BJ (cell line): ENCODE results near the gene COL9A3. TPM values are rescaled to one million over a fixed set of nuclear protein-coding genes. Genes with fewer than 3 reads are reported as not detected.

Experiments
- CTCF ChIA-PET: fragments of 350-600 bp; formaldehyde crosslinking; extraction: SDS; loops from one replicate; lab custom pipeline; 2021; ENCODE audit warnings: antibody characterized with exemption, inconsistent platforms; lab: Yijun Ruan, JAX
- POLR2A ChIA-PET: fragments of 300-600 bp; sonication (Branson Sonifier 250); formaldehyde crosslinking; extraction: SDS; loops from one replicate; lab custom pipeline; 2021; ENCODE audit warnings: antibody characterized with exemption; lab: Charles Lee
- DNase-seq: peaks from one replicate; pipeline ENCODE4 v3.0.0-alpha.2; 2011; ENCODE audit warnings: low read depth
- H3K27me3 ChIP-seq: 2 replicates; pipeline ENCODE4 v1.6.0; 2011; ENCODE audit warnings: low read length; ENCODE audit not compliant: control insufficient read depth, insufficient read depth
- H3K36me3 ChIP-seq: 2 replicates; pipeline ENCODE4 v1.5.1; 2011; ENCODE audit warnings: low read length; ENCODE audit not compliant: control insufficient read depth, insufficient read depth
- H3K4me3 ChIP-seq: 2 replicates; pipeline ENCODE4 v1.5.1; 2011; ENCODE audit warnings: low read depth, mild to moderate bottlenecking, control low read depth, low read length
- CTCF ChIP-seq: IDR thresholded peaks from 2 replicates; pipeline ENCODE4 v1.5.1; 2011; ENCODE audit warnings: low read depth, mild to moderate bottlenecking, control low read depth, inconsistent platforms, low read length, moderate library complexity; ENCODE audit not compliant: insufficient read depth
- polyA plus RNA-seq: library from polyadenylated mRNA; depleted of rRNA; stranded (reverse); fragments of >200 nt; gene quantifications from 2 replicates; pipeline ENCODE4 v1.2.3, GENCODE V29; 2011

The COL9A3 gene
- polyA plus RNA-seq, 1 experiment: 0.21 TPM

- Histone ChIP-seq H3K27me3 (no peaks in the 10 kb centered on the region), H3K36me3 (peaks cover 7% of the 10 kb centered on the region), H3K4me3 (no peak overlapping the region)
- DNase-seq: no peak
- TF ChIP-seq CTCF: no peak
- ChIA-PET POLR2A (no interaction called here), CTCF (no interaction called here)
Measured at GRCh38 chr20:62880147-62880934, 63.5 kb downstream of the COL9A3 start.

- ChIA-PET CTCF (no interaction called here), POLR2A (no interaction called here)
- DNase-seq: no peak
Measured at GRCh38 chr20:62880935-62881661, 64.2 kb downstream of the COL9A3 start.

GRCh38 chr20:62881662-62882395 lies 65.0 kb downstream of the COL9A3 start:
- no peak for TF ChIP-seq CTCF
- ChIA-PET POLR2A (no interaction called here), CTCF (no interaction called here)
- H3K4me3 ChIP-seq: no peak overlapping the region
- DNase-seq: no peak
- H3K36me3 ChIP-seq: peaks cover 13% of the 10 kb centered on the region
- no peaks in the 10 kb centered on the region for H3K27me3 ChIP-seq

More at GRCh38 chr20:62880935-62881661, 64.2 kb downstream of the COL9A3 start:
- no peaks in the 10 kb centered on the region for H3K27me3 ChIP-seq
- no peak for TF ChIP-seq CTCF
- H3K4me3 ChIP-seq: no peak overlapping the region
- peaks cover 9% of the 10 kb centered on the region for H3K36me3 ChIP-seq

DNA sequence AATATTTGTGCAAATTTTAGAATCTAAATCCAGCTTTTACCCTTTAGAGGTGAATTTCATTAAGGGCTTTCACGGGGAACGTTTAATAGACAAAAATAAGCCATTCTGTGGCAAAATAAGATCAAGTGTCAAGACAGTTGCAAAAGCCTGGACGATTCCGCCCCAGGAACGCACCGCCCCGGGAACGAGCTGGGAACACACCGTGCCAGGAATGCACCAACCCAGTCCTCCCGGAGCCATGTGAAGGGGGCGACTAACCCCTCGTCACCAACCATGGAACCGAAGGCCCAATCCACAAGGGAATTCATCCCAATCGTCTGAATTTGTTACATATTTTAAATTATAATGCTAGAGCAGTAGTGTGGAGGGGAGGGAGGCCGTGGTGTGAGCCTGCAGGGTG lies 65.6 kb downstream of the COL9A3 start:
- no peak for DNase-seq

More for the DNA sequence above, 65.6 kb downstream of the COL9A3 start:
- H3K4me3 ChIP-seq: no peak overlapping the region
- H3K27me3 ChIP-seq: no peaks in the 10 kb centered on the region
- H3K36me3 ChIP-seq: peaks cover 13% of the 10 kb centered on the region
- POLR2A ChIA-PET: no interaction called here
- TF ChIP-seq CTCF: no peak
- CTCF ChIA-PET: no interaction called here
